ENCODE data around the gene HRC.
"Not testable (repeated sequence)": the region's sequence is repeated elsewhere in the genome, so short reads cannot be mapped to it uniquely, and the experiment has no call there.

HRC gene

DNA sequence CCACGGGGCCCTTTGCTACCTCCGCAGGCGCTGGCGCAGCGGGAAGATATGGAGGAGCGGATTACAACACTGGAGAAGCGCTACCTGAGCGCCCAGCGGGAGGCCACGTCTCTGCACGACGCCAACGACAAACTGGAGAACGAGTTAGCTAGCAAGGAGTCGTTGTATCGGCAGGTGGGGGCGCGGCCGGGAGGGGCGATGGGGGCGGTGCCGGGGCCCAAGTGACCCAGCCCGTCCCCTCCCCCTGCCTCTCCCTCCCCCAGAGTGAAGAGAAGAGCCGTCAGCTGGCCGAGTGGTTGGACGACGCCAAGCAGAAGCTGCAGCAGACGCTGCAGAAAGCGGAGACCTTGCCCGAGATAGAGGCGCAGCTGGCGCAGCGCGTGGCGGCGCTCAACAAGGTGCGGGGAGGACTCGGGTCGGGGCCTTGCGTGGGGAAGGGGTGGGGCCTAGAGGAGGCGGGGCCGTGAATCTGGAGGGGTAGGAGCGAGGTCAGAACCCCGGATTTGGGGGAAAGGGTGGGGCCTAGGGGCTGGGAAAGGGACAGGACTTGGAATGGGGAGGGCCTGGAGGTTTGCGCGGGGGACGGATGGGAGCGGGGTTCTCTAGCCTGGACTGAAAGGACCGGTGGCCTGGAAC, 22.1 kb downstream of the HRC start:
- DNase-seq, result peak; percentile 53

GRCh38 chr19:49130325-49130724, 24.9 kb downstream of the HRC start:
- DNase-seq, result no peak

DNA sequence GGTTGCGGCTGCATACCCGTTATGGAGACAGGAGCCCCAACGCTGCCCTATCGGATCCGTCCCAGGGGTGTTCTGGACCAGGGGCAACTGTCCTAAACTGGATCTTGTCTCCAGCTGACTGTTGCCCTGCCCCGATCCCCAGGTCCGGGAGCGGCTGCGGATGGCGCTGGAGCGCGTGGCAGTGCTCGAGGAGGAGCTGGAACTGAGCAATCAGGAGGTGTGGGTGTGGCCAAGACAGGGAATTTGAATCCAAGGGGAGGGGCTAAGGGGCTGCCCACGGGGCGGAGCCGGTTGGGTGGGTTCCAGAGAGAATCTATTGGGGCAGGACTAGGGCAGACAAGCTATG, 26.0 kb downstream of the HRC start:
- peak; percentile 45 for DNase-seq

DNA sequence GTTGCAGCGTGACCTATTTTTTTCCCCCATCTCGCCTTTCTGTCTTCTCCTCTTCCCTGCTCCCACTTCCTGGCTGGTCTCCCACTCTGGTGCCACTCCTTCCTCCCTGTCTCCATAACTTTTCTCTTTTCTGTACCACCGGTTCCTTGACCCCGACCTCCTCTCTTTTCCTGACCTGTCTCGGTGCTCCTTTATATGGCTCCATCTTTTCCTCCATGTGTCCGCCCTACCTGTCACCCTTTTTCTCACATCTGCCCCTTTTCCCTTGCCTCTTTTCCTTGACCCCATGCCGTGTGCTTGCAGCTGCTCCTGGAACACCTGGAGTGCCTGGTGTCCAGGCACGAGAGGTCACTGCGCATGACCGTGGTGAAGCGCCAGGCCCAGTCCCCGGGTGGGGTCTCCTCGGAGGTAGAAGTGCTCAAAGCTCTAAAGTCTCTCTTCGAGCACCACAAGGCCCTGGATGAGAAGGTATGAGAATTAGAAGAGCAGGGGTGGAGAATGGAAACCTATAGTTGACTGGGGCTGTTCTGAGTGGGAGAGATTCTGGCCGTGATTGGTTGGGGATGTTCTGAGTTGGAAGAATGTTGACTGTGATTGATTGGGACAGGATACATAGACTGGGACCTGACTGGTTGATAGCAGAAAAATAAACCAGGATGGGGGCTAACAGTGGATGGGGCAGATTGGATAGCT, 26.5 kb downstream of the HRC start:
- peak; percentile 17 for DNase-seq

DNA sequence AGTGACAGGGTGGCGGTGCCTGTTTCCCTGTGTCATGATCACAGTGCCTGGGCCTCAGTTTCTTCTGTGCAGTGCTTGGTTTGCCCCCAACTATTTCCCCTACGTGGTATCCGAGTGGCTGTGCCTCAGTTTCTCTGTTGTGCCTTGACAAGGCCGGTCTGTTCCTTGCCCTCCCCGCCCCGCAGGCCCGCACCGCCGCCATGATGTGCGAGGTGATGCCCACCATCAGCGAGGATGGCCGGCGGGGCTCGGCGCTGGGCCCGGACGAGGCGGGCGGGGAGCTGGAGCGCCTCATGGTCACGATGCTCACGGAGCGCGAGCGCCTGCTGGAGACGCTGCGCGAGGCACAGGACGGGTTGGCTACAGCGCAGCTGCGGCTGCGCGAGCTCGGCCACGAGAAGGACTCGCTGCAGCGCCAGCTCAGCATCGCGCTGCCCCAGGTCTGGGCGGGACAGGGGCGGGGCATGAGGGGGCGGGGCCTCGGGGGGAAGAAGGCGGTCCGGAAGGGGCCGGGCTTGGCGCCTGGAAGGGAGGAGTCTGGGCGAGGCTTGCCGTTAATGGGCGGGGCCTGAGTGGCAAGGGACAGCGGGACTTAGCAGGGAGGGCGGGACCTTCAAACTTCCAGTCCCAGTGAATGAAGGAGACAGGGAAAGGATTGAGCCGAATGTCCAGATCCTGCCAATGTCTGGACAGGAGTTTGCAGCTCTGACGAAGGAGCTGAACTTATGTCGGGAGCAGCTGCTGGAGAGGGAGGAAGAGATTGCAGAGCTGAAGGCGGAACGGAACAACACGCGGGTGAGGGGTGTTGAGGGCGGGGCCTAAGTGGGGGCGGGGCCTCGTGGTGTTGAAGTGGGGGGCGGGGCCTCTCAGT, 27.3 kb downstream of the HRC start:
- DNase-seq, result peak; percentile 98

- DNase-seq, result not testable (repeated sequence)
These were observed 28.0 kb downstream of the HRC start for GRCh38 chr19:49127225-49127624.

DNA sequence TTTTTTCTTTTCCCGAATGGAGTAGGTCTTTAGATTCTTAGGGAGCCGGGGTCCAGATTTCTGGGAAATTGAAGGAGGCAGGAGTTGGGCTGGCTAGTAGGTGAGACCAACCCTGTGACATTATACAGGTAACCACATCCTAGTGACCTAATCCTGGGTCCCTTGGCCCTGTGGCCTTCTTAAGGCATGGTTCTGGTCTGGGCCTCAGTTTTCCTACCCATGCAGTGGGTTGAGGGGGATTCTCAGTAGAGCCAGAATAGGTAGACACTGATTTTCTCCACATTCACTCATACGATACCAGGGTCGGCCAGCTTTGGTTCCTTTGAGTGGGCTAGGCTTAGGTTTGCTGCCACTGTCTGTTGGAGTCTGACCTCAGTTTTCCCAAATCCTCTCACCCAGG, 28.6 kb downstream of the HRC start:
- no peak for DNase-seq

DNA sequence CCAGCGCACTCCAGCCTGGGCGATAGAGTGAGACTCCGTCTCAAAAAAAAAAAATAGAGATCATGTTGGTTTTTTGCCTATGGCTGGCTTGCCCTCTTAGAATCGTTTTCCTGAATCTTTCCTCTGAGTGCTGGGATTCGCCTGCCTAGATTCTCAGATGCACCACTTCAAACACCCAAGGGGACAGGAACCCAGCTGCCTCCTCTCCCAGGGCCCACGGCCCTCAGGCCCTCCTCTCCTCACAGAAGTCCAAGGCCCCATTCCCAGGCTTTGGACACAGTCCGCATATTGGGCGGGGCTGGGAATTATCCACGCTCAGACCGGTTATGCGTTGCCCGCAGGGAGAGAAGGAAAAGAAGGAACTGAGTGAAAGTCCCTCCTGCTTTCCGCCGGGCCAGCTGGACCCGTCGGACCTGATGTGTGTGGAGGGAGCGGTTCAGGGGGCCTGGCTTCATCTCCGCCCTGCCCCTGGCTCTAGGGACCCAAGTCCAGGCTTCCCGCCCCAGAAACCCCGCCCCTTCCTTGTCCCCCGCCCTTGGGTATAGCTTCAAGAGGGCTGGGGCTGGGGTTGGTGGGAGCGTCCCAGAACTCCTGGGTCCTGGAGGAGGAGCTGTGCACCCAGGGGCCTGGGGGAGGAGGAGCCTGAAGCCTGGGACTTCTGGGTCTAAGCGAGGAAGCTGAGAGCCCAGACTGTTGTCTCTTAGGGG, 30.0 kb downstream of the HRC start:
- no peak for DNase-seq

DNA sequence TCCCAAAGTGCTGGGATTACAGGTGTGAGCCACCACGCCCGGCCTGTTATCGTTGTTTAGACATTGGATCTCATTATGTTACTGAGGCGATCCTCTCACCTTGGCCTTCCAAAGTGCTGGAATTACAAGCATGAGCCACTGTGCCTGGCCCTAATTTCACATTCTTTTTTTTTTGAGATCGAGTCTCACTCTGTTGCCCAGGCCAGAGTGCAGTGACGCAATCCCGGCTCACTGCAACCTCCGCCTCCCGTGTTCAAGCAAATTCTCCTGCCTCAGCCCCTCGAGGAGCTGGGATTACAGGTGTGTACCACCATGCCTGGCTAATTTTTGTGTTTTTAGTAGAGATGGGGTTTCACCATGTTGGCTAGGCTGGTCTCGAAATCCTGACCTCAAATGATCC, 31.9 kb downstream of the HRC start:
- DNase-seq, result not testable (repeated sequence)

- not testable (repeated sequence) for DNase-seq
These were observed 33.4 kb downstream of the HRC start for GRCh38 chr19:49121841-49122240.

DNA sequence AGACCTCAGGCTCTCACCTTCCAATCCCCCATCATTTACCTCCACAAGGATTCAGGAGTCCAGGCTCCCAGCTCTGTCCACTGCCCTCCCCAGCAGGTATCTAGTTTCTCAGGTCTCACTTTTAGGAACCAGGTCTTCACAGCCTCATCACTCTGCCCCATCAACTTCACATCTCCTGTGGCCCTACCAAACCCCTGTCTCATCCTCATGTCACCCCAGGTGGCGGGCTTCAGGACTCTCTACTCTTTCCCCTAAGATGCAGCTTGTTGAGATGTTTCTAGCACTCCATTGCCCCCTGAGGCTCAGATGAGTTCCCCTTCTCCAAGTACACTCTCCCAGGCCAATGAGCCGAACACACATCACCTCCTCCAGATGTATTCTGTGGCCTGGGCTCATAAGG, 34.3 kb downstream of the HRC start:
- no peak for DNase-seq

DNA sequence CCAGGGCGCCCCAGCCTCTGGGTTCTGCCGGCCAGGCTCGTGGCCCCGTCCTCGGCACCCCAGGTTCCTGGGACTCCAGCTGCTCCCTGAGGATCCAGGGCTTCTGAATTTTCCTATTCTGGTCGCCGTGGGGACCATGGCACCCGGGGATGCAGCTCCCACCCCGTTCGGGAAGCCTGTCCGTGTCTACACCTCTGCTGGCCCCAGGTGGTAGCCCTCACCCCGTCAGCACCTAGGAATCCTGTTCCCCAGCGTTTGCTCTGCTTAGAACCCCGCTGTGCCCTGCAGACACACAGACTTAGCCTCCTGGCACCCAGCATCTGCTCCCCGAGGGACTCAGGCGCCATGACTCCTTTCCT, 34.9 kb downstream of the HRC start:
- DNase-seq, result no peak

DNA sequence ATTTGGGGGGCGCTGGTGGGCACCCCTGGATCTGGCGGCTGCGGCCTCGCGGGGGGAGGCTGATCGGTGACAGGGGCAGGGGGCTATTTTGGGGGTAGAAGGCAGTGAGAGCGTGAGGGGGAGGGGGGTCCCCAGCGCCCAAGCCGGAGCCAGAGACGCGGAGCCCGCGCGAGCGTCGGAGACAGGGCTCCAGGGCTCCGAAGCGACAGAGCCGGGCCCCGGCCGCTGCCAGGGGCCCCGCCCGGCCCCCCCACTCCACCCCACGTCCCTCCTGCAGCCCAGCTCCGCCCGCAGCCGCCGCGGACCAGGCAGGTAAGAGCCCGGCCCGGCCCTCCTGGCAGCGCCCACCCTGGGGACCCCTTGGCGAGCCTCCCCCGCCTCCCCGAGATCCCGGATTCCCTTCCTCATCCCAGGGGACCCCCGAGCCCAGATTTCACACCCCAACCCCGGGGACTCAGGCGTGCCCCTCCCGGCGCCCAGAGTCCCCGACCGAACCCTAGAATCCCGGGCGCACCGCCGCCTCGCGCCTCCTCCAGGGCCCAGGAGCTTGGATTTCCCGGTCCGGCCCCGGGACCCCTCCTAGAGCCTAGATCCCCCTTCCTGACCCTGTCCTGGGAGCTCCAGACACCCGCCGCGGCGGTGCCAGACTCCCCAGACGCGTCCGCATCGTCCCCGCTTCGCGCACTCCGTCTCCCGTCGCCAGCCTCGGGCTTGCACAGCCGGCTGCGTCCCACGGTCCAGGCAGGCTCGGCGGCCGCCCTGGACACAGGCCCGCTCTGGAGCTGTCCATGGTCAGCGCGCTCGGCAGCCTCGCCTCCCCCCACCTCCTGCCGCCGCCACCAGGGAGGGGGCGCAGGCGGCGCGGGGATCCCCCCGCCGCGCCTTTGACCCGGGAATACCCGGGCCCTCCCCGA, 35.5 kb downstream of the HRC start, which contains the start of gene PPFIA3:
Gene PPFIA3, plus strand, starts transcription at position 134 of the 914 bp plus-strand sequence. CDS start 8,330 bp downstream, outside the sequence.
- DNase-seq, result peak; percentile 65

GRCh38 chr19:49118565-49119410, 36.4 kb downstream of the HRC start, which contains the start of gene C19orf73:
Gene C19orf73, minus strand, starts transcription at chr19:49119143. Its CDS starts 121 bp downstream, at chr19:49119022.
- peak; percentile 95 for DNase-seq

DNA sequence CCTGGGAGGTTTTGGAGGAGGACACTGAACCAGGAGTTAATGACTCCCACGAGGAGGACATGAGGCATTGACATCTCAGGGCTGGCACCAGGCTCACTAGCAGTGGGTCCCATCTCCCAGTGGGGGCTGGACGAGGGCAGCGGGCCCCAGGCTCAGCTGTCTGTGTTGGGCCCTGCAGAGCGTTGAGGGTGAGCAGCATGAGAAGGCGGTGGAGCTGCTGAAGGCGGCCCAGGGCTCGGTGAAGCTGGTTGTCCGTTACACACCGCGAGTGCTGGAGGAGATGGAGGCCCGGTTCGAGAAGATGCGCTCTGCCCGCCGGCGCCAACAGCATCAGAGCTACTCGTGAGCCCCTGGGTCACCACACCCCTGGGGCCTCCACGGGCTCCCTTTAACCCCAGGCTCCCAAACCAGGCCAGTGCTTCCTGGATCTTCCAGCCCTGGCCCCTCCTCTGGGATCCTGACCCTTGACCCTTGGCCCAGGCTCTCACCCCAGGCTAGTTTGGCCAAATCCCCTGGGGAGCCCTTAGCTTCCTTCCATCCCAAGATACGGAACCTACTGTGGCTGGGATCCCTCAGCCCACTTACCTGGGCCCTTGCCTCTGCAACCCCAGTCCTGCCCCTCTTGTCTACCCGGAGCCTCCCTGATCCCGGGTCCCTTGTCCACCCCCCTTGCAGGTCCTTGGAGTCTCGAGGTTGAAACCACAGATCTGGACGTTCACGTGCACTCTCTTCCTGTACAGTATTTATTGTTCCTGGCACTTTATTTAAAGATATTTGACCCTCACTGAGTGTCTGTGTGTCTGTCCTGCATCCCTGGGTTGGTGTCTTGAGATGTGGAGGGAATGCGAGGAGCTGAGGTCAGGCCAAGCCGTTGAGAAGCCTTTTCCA, 37.3 kb downstream of the HRC start:
- DNase-seq, result no peak

DNA sequence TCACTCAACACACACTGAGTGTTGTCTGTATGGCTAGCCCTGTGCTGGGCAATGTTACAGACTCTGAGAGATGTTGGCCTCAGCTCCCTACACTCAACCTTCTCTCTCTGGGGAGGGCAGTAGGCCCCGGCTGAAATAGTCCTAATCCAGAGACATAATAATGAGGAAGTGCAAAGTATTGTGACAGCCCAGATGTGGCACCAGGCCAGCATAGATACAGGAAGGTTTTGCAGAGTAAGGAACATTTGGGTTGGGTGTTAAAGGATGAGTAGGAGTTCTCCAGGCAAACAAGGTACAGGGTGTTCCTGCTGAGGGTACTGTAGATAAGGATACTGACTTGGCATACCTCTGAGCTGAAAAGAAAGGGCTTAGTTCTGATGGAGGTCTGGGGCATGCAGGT, 38.7 kb downstream of the HRC start:
- DNase-seq, result no peak

DNA sequence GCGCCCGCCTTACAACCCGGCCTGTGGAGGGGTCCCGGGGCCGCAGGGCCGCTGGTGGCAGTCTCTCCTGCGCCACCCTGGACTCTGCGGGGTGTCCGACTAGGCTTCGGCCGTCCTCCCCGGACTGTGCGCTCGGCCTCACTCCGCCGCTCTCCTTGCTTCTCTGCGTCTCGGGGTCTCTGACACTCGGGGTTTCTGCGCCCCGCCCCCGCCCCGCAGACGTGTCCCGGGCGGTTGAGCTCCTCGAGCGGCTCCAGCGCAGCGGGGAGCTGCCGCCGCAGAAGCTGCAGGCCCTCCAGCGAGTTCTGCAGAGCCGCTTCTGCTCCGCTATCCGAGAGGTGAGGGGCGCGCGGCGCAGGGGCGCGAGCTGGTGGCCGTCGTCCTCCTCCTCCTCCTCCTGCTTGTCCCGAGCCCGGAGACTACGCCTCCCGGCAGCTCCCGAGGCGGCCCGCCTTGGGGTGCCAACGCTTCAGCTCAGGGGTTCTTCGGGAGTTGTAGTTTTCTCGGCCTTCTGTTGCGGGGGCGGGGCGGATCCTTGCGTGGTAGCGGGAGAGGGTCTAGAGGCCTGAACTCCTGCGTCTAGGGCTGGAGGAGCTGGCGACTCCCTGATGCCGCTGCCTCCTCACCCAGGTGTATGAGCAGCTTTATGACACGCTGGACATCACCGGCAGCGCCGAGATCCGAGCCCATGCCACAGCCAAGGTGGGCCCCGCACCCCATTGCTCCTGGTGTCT, 40.4 kb downstream of the HRC start:
- DNase-seq, result peak; percentile 86

GRCh38 chr19:49113762-49114629, 41.2 kb downstream of the HRC start, which contains the start of gene LIN7B:
Gene LIN7B, plus strand, starts transcription at chr19:49114370. Its CDS starts 35 bp downstream, at chr19:49114405.
- peak; percentile 84 for DNase-seq
